HG03064 (cell line): ENCODE results near the gene ZMIZ1.

Experiments
- ATAC-seq: cut with Tn5 transposase; IDR thresholded peaks from one replicate; pipeline ENCODE4 v1.9.1; 2021; ENCODE audit warnings: low read depth; ENCODE audit not compliant: unreplicated experiment

The ZMIZ1 gene

DNA sequence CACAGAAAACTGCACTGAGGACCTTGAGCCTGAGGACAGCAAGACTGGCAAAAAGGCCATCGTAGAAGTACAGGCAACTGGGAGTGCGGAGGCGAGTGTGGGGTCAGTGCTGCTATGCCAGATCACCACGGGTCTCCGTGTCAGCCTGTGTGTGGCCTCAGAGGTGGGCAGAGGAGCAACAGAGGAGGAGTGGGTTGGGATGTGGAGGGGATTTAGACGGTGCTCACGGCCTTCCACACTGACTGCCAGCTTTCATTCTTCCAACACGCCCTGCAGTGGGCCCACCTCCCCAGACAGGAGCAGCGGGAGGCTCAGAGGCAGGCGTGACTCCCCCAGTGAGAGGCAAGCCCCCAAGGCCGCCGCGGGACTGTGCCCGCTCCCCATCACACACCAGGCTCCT, 17.0 kb upstream of the ZMIZ1 start:
- ATAC-seq, result no peak

DNA sequence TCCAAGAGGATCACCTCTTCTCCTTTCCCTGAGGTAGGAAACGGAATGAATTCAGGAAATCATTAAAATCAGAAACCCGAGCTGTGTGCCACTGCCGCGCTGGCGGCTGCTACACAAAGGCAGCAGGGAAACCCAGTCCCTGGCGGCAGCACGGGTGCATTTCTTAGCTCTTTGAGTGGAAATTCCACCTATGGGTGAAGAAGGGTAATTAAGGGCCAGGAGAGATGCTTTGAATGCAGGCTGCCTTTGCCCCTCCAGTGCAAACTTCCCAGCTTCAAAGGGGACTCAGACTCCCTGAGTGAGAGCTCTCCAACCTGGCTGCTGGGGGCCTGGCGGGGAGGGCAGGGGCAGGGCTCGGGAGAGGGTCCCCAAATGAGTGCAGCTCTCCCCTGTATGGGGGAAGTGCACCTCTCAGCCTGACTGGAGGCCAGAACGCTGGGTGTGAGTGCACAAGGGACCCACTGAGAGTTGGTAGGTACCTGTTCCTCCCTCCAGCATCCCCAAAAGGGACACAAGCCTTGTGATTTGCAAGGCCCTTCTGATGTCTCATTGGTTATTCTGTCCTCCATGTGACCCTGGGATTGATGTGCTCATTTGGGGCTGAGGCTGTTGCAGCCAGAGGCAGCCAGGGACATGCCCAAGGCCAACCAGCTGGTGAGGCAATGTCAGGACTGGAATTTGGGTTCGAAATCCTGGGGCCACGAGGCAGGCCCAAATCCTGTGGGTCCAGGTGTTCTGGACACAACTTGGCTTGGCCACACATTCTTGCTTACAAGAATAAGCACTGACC, 16.3 kb upstream of the ZMIZ1 start:
- ATAC-seq, result no peak

DNA sequence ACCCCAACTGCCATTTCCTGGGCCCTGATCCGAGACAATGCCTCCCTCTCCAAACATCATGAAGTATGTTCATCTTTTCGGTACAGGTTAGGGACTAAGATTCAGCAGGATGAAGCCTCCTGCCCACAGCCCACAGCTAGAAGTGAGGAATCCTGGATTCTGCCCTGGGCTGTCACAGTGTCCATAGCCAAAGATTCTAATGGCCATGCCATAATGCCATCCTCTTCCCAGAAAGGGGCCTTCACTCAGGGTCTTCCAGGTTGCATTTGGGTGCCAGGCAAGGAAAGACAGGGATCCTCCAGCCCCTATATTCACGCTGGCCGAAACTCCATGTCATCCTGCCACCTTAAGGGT, 15.7 kb upstream of the ZMIZ1 start:
- no peak for ATAC-seq

DNA sequence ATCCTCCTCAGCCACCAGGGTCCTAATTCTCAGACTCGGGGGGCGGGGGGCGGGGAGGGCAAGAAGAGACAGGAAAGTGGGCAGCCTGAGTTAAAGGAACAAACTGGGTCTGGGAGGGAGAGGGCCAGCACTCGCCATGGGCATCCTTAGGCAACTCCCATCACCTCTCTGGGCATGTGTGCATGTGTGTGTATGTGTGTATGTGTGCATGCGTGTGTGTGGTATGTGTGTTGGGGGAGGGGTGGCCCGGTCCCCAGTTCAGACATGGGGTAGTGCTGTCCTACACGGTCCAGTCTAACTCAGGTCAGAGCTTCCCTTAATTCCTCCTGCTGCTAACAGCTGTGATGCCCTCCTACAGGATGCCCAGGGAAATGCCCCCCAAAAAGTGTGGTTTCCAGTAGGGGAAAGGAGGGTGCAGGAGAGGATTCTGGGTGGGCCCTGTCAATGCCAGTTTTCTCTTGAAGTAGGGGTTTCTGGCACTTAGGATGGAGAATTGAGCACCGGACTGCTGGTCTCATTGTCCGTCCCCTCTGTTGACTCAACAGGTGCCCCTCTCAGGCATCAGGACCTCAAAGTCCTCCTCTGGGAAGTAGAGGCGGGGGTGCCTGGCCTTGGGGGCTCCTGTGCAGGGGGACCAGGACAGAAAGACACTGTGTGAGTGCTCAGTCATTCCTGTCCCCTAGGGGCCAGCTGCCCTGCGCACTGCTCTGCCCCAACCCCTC, 15.1 kb upstream of the ZMIZ1 start:
- ATAC-seq, result no peak

DNA sequence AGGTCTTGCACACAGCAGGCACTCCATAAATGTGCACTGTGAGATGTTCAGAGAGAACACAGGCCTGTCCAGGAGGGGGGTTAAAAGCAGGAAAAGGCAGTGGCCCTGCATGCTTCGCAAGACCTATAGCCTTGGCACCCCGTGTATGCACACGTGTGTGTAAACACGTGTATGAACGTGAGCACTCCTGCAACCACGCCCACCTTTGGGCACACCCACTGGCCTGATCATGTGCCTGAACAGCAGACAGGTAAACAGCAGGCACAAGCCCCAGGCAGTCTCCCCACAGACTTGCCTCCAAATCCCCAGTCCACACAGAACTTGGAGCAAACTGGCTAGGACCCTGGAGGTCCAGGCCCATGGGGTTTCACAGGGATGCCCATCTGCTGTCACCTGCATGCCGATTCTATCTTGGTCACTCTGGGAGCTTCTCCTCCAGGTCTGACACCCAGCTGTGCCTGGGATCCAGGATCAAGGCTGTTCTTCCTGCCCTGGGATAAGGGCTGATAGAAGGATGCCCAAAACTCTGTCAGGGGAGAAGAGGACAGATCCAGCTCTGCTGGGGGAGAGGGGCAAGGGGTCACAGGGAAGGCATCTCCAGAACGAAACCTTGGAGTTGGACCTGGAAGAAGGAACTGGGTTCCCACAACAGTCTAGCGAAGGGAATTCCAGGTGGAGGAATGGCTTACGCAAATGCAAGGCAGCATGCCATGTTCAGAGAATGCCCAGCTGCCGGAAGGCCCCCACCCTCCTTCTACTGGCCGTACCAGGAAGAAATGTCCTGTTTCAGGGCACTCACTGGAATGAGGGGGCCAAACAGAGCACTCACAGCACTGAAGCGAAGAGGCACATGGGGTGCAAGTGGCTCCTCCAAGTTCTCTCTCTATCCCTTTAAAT, 14.3 kb upstream of the ZMIZ1 start:
- ATAC-seq, result no peak

DNA sequence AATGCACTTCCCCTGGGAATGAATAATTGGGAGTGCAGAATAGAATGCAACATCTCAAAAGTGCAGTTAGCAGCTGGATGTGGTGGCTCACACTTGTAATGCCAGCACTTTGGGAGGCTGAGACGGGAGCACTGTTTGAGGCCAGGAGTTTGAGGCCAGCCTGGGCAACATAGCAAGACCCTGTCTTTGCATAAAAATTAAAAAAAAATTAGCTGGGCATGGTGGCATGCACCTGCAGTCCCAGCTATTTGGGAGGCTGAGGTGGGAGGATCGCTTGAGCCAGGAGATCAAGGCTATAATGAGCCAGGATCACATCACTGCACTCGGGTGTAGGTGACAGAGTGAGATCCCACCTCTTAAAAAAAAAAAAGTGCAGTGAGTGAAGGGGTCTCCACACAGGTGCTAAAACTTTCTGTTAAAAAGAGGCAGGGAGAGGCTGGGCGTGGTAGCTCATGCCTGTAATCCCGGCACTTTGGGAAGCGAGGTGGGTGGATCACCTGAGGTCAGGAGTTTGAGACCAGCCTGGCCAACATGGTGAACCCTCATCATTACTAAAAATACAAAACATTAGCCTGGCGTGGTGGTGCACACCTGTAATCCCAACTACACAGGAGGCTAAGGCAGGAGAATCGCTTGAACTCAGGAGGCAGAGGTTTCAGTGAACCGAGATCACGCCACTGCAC, 13.5 kb upstream of the ZMIZ1 start:
- no peak for ATAC-seq

DNA sequence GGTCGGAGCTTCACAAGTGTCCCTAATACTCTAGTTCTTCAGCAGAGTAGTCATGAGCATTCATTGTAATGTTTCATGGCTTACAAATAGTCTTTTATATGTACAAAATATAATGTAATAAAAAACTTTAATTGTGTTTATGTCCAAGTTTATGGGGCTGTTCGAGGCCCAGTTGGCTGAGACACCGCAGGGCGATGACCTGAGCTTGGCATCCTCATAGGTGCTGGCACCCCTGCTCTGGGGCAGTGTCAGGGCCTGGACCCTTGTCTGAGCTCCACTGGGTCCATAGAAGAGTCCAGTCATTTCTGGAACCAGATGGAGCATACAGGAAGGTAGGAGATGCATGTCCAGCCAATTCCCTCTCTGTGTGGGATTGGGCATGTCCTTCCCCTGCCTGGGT, 12.9 kb upstream of the ZMIZ1 start:
- no peak for ATAC-seq

DNA sequence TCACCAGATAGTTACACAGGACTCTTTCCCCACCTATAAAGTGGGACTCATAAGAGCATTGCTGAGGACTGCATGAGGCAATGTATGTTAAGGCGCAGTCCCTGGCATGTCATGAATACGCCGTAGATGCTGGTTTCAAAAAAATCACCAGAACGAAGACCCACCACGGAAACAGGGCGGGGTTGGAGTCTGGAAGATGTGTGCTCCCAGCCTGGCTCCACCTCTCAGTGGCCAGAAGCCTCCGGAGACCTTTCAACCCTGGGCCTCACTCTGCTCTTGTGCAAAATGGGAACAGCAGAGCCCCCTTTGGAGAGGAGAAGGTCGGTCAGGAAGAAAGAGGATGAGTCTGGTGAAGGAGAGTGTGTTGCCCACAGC, 12.4 kb upstream of the ZMIZ1 start:
- no peak for ATAC-seq

DNA sequence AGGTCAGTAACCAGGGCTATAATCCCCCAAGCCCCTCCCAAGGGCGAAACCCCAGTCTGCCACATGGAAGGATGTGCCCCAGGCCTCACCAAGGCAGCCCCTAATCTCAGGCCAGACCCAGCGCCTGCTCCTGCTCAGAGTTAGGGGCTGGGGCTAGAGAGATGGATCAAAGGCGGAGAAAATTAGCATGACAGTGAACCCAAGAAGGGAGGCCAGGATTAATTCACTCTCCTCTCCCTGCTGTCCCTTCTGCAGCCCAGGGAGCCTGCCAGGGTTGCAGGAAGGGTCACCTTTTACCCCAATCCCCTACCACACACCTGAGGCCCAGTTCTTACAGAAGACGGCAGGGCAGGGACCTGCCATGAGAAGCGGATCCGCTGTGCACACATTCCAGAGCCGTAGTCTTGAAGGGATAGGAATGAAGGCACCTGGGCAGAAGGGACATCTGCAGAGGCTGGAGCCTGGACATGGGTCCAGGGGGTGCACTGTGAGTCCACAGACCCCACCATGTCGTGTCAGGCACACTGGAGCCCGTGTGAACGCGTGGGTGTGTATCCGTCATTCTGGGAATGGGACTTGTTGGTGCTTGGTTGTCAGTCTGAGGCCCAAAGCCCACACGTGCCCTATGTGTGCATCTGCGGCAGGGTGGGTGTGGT, 11.9 kb upstream of the ZMIZ1 start:
- ATAC-seq, result no peak

DNA sequence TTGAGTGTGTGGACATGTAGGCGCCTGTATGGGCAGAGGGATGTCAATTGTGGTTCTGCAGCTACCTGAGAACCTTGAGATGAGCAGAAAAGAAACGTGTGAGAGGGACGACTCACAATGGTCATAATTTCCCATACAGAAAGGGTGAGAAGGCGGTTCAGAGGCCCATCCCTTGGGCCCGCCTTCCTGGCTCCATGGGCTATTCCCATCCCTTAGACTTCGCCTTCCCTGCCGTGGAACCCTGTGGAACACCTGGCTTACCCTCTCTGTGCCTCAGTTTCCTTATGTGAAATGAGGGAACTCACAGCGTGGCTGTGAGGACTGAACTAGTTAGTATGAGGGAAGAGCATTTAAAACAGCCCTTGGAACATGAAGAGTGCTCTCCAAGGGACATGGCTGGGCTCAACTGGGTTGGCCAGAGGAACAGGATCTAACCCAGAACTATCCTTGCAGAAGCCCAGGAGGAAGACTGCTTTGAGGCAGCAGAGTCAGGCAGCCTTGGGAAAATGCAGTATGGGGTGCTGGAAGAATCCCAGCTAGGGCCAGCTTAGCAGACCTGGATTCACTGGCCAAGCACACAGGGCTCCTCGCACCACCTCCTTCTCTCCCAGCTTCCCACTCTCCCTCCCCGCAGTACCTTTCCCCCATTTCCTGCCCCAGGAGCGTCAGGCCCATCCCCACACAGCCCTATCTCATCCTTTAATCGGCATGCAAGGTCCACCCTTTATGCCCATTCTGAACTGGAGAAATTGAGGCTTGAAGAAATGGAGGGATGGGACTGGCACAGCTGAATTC, 11.1 kb upstream of the ZMIZ1 start:
- ATAC-seq, result no peak

DNA sequence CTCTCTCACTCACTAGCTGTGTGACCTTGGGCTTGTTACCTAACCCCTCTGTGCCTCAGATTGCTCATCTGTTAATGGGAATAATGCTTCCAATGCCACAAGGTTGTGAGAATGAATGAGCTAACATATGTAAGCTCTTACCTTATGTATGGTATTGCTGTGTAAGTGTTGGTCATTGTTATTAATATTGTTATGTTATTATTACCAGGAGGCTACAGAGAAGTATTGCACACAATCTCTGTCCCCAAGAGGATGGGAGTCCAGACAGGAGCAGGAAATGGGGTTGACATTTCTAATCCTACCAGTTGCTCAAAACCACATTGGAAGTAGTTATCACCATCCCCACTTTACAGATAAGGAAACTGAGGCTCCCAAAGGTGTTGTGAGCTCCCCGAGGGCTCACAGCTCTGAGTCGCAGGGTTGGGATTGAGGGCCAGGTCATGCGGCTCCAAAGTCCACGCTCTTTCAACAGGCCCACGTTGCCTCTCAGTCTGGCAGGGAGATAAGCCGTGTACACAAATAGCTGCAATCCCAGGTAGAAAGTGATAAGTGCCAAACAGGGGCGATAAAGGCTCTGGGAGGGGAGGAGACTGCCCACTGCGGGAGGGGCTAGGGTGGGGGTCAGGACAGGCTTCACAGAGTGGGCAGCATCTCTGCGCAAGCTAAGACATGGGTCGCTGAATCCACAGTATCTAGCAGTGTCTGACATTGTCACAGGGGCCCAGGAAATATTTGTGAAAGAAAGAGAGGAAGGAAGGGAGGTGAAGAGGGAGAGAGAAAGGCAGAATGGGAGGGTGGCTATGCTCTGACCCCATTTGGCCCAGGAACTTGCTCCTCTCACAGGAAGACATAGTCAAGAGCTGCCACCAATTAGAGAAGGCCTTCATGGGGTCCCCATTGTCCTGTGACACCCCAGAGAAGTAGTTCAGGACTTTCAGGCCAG, 9.6 kb upstream of the ZMIZ1 start:
- no peak for ATAC-seq

DNA sequence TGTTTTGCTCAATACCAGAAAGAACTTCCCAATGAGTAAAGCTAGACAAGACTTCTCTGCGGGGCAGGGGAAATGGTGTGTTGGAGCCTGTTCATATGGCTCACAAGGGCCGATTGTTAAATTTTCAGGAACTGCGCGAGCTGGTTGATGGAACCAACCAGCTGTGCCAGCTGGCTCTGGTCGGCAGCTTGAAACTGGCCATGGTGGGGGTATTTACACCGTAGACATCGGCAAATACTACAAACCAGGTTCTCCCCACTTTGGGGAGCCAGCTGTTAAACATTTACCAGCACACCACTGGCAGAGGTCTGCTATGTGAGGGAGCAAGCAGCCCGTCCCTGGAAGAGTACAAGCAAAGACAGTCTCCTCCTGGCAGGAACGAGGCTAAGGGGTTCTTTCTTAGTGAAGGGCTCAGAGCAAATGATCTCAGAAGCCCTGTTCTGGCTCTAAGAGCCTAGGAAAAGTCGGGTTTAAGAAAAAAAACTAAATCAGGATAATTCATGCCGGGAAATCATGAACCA, 8.8 kb upstream of the ZMIZ1 start:
- ATAC-seq, result no peak

DNA sequence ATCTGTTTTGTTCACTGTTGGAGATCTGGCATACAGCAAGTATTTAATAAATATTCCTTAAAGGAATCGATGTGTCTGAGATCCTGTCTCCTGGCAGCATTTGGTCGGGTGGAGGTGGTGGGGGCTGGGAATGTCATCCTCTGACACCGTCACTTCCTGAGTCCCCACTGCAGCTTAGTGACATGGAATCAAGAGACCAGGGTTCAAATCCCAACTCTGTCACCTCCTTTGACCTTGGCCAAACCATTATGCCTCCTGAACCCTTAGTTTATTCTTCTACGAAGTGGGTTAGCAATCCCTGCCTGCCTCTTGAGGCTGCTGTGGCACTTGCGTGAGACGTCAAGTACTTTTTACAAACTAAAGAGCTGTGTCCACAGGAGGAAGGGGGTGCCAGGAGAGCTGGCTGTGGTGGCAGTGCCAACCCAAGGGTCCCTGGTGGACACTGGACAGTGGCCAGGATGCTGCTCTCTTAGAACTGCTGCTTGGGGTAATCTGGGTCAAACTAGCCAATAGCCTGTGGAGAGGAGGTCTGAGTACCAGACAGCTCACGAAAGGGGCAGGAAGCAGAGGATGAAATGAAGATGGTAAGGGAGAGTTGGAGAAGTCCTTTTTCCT, 8.0 kb upstream of the ZMIZ1 start:
- no peak for ATAC-seq

DNA sequence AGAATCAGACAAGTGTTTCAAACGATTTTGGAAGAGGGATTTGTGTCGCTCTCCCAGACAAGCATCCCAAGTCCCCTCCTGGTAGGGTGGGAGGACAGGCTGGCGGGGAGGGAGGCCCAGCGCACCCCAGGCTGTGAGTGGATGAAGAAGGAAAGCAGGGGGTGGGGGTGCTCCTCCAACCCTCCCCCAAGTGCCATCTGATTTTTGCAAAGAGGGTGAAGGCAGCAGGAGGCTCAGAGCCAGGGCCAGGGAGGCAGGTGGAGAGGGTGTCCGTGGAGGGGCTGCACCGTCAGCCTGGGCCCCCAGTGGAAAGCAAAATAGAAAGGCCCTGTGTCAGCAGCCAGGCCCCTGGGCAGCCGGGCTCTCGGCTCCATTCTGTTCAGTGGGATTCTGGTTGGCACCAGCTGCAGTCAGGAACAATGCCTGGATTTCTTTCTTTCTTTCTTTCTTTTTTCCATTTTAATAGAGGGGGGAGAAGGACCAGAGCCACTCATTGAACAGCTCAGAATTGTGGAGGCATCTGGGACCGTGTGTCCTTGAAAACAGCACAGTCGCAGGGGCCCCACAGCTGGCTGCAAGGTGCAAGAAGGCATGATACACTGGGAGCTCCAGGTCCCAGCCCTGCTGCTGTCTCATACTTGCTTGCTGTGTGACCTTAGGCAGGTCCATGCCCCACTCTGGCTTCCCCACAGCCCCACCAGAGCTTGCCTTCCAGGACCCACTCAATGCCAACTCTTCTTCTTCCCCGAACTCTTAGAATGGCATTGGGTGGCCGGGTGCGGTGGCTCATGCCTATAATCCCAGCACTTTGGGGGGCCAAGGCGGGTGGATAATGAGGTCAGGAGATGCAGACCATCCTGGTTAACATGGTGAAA, 7.1 kb upstream of the ZMIZ1 start:
- no peak for ATAC-seq

DNA sequence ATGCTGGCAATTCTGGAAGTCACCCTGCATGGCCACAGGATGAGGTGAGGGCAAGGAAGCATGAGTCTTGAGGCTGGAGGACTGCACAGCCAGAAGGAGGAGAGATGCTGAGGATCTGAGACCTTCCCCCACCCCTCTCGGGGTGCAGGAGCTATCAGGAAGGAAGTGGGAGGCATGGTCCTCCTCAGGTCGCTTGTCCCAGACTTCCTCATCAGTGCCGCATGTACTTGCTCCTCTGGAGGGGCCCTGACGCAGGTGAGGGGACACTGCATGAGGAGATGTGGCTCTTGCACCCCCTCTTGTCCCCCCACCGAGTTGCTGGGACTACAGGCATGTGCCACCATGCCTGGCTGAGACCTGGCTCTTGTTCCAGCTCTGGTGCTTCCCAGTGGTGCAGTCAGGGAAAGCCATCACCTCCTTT, 5.7 kb upstream of the ZMIZ1 start:
- ATAC-seq, result no peak

DNA sequence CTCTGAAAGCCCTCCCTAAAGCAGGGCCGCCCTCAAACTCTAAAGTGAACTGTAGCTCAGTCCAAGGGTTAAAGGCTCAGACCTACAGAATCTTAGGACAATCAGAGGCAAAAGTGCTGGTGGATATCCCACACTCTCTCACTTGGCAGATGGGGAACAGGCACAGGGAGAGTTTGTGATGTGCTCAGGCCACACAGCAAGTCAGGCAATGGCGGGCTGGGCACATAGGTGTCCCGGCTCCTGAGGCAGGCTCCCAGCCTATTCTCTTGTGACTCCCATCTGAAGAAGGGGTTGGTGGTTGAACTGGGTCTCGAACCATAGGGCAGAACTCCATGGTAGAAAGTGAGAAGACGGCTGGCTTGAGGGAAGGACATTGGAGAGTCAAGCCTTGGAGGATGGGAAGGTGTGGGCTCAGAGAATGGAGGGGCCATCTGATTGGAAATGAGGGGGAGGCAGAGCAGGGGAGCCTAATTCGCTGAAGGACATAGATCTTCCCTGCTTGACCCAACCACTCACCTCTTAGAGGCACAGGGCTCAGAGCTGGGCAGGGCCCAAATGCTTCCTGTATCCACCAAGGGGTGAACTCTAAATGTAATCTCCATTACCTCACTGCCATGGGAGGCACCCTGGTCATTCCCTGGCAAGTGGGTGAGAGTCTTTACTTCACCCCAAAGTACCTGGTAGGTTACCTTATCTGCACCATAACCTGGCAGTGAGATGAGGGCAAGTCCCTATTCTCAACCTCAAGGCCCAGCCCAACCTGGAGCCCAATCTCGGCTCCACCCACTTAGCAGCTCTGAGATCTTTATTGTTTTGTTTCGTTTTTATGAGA, 4.9 kb upstream of the ZMIZ1 start:
- no peak for ATAC-seq
